ENCODE data around the gene SGSH. TPM values are rescaled to one million over a fixed set of nuclear protein-coding genes. Genes with fewer than 3 reads are reported as not detected.
A peak's percentile ranks its signal among the peaks of the same experiment; 100 is the strongest.
"Not testable (repeated sequence)": the region's sequence is repeated elsewhere in the genome, so short reads cannot be mapped to it uniquely, and the experiment has no call there.

SGSH gene
- total and polyA plus RNA-seq, 2 experiments from 2014 or later: 16.0 to 59.6 TPM

DNA sequence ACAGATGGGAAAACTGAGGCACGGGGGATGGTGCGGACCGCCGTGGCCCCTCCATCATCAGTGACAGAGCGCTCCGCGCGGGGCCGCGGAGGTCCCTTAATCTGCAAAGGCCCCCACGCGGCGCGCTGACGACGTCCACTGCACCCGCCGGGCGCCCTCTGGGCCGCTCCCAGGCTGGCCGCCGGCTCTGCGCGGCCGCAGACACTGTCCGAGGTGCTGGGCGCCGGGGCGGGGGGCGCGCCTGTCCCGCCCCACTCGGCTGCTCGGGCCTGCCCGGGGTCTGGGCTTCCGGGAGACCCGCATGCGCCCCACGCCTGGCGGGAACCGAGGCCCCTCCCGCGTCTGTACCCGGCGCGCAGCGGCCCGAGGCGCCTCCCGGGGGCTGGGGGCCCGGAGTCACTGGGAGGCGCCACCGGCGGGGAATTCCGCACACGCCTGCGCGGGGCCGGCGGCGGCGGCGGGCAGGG, 40.0 kb upstream of the SGSH start:
- peaks cover 2% of the 10 kb centered on the region for H4K20me1 ChIP-seq (ENCODE audit: insufficient read depth, poor library complexity, severe bottlenecking)
- peaks cover 31% of the 10 kb centered on the region for H3K4me1 ChIP-seq (ENCODE audit: insufficient read depth)
- H3K79me2 ChIP-seq: peaks cover 5% of the 10 kb centered on the region
- peak overlapping the region; percentile 95 for H3K27ac ChIP-seq
- TF ChIP-seq EZH2phosphoT487 (IDR thresholded peaks at IDR 0.05; ENCODE audit: low read depth, severe bottlenecking, unreplicated experiment) (no peak), EZH2 (IDR thresholded peaks at IDR 0.05; ENCODE audit: borderline replicate concordance) (no peak)
- TF ChIP-seq, protein P1, sequence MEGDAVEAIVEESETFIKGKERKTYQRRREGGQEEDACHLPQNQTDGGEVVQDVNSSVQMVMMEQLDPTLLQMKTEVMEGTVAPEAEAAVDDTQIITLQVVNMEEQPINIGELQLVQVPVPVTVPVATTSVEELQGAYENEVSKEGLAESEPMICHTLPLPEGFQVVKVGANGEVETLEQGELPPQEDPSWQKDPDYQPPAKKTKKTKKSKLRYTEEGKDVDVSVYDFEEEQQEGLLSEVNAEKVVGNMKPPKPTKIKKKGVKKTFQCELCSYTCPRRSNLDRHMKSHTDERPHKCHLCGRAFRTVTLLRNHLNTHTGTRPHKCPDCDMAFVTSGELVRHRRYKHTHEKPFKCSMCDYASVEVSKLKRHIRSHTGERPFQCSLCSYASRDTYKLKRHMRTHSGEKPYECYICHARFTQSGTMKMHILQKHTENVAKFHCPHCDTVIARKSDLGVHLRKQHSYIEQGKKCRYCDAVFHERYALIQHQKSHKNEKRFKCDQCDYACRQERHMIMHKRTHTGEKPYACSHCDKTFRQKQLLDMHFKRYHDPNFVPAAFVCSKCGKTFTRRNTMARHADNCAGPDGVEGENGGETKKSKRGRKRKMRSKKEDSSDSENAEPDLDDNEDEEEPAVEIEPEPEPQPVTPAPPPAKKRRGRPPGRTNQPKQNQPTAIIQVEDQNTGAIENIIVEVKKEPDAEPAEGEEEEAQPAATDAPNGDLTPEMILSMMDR (IDR thresholded peaks at IDR 0.05; ENCODE audit: poor library complexity): no peak
- no peaks in the 10 kb centered on the region for H3K9me2 ChIP-seq (replicated peaks; ENCODE audit: insufficient read depth)
- H3K4me3 ChIP-seq: peak overlapping the region; percentile 61
- peak; percentile 92 for DNase-seq (ENCODE audit: low spot score)
- peak overlapping the region; percentile 49 for H2AFZ ChIP-seq
- no peaks in the 10 kb centered on the region for H3K9me3 ChIP-seq (ENCODE audit: low read depth)
- peak overlapping the region; percentile 87 for H3K4me2 ChIP-seq
- 2% methylated on average over 45 of the region's 63 CpGs for WGBS (ENCODE audit: low lambda C conversion rate, missing lambda C conversion rate)
- H3K36me3 ChIP-seq (replicated peaks; ENCODE audit: insufficient read depth, low read depth): no peaks in the 10 kb centered on the region
- no peaks in the 10 kb centered on the region for H3K27me3 ChIP-seq

DNA sequence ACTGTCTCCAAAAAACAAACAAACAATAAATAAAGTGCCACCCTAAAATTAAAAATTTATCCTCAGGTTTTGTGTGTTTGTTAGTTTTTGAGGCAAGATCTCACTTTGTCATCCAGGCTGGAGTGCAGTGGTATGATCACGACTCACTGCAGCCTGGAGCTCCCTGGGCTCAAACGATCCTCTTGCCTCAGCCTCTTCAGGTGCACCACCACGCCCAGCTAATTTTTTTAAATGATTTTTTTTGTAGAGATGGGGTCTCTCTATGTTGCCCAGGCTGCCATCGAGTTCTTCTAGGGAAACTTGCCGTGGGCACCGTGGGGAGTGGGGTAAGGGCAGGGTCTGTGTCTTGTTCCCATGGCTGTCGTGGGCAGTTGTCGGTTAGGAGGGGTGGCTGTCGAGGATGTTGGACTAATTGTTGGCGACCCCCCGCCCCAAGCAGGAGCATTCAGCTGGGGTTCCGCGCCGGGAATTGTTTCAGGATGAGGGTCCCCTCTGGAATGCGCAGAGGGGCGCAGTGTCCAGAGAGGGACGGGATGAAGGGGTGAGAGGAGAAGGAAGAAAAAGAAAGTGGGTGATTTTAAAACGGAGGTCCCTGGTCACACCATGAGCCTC, 39.4 kb upstream of the SGSH start:
- Histone ChIP-seq H3K9me3 (ENCODE audit: low read depth) (no peaks in the 10 kb centered on the region), H3K9me2 (replicated peaks; ENCODE audit: insufficient read depth) (no peaks in the 10 kb centered on the region), H4K20me1 (ENCODE audit: insufficient read depth, poor library complexity, severe bottlenecking) (peaks cover 2% of the 10 kb centered on the region), H3K4me1 (ENCODE audit: insufficient read depth) (peaks cover 35% of the 10 kb centered on the region), H3K36me3 (replicated peaks; ENCODE audit: insufficient read depth, low read depth) (no peaks in the 10 kb centered on the region), H2AFZ (peak overlapping the region; percentile 49), H3K27me3 (no peaks in the 10 kb centered on the region), H3K4me2 (peak overlapping the region; percentile 87), H3K79me2 (peaks cover 5% of the 10 kb centered on the region), H3K4me3 (peak overlapping the region; percentile 61), H3K27ac (peak overlapping the region; percentile 95)
- DNase-seq (ENCODE audit: low spot score): no peak
- TF ChIP-seq, protein P1 (IDR thresholded peaks at IDR 0.05; ENCODE audit: poor library complexity): no peak
- TF ChIP-seq EZH2phosphoT487 (IDR thresholded peaks at IDR 0.05; ENCODE audit: low read depth, severe bottlenecking, unreplicated experiment) (no peak), EZH2 (IDR thresholded peaks at IDR 0.05; ENCODE audit: borderline replicate concordance) (no peak)
- WGBS (ENCODE audit: low lambda C conversion rate, missing lambda C conversion rate): 71% methylated on average over 18 of the region's 18 CpGs

DNA sequence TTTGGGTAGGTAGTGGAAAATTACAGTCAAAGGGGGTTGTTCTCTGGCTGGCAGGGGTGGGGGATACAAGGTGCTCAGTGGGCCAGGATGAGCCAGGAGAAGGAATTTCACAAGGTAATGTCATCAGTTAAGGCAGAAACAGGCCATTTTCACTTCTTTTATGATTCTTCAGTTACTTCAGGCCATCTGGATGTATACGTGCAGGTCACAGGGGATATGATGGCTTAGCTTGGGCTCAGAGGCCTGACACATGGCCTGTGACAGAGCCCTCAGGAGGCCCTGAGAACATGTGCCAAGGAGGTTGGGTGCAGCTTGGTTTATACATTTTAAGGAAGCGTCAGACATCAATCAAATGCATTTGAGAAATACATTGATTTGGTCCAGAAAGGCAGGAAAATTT, 38.2 kb upstream of the SGSH start:
- not testable (repeated sequence) for H3K9me2 ChIP-seq (replicated peaks; ENCODE audit: insufficient read depth); H3K27me3 ChIP-seq; H3K4me2 ChIP-seq; H3K4me3 ChIP-seq; H2AFZ ChIP-seq; DNase-seq (ENCODE audit: low spot score); H4K20me1 ChIP-seq (ENCODE audit: insufficient read depth, poor library complexity, severe bottlenecking); H3K36me3 ChIP-seq (replicated peaks; ENCODE audit: insufficient read depth, low read depth); H3K9me3 ChIP-seq (ENCODE audit: low read depth); H3K79me2 ChIP-seq
- 89% methylated on average over 2 of the region's 2 CpGs for WGBS (ENCODE audit: low lambda C conversion rate, missing lambda C conversion rate)
- Histone ChIP-seq H3K4me1 (ENCODE audit: insufficient read depth) (peaks cover 33% of the 10 kb centered on the region), H3K27ac (peak overlapping the region; percentile 31)

DNA sequence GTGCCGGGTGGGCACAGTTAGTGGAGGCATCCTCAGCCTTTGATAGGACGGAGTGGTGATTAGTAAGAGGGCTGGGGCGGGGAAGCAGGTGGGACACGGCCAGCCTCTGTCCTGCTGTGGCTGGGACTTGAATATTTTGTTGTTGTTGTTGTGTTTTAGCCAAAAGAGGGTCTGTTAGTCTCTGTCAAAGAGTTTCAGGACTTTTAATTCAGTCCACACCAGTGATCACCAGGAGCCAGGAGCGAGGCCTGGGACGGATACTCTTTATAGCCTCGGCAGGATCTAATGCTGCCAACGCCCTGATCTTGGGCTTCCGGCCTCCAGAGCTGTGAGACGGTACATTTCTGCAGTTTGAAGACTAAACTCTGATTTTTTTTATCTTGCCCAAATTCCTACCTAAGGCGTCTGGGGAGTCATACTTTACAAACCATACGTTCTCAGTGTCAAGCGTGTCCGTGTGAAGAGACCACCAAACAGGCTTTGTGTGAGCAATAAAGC, 37.6 kb upstream of the SGSH start:
- no peaks in the 10 kb centered on the region for H3K9me2 ChIP-seq (replicated peaks; ENCODE audit: insufficient read depth)
- no peaks in the 10 kb centered on the region for H4K20me1 ChIP-seq (ENCODE audit: insufficient read depth, poor library complexity, severe bottlenecking)
- H2AFZ ChIP-seq: no peak overlapping the region
- H3K4me2 ChIP-seq: no peak overlapping the region
- no peaks in the 10 kb centered on the region for H3K9me3 ChIP-seq (ENCODE audit: low read depth)
- H3K79me2 ChIP-seq: peaks cover 5% of the 10 kb centered on the region
- H3K4me1 ChIP-seq (ENCODE audit: insufficient read depth): peaks cover 28% of the 10 kb centered on the region
- 77% methylated on average over 14 of the region's 14 CpGs for WGBS (ENCODE audit: low lambda C conversion rate, missing lambda C conversion rate)
- no peaks in the 10 kb centered on the region for H3K36me3 ChIP-seq (replicated peaks; ENCODE audit: insufficient read depth, low read depth)
- DNase-seq (ENCODE audit: low spot score): no peak
- no peak for TF ChIP-seq EZH2phosphoT487 (IDR thresholded peaks at IDR 0.05; ENCODE audit: low read depth, severe bottlenecking, unreplicated experiment)
- TF ChIP-seq, protein P1 (IDR thresholded peaks at IDR 0.05; ENCODE audit: poor library complexity): no peak
- no peak for TF ChIP-seq EZH2 (IDR thresholded peaks at IDR 0.05; ENCODE audit: borderline replicate concordance)
- peak overlapping the region; percentile 31 for H3K27ac ChIP-seq
- no peaks in the 10 kb centered on the region for H3K27me3 ChIP-seq
- H3K4me3 ChIP-seq: no peak overlapping the region

Measured in hepatocyte (in vitro differentiated cells).